GM18868 (cell line): ENCODE data around the gene AUNIP.

ENCODE experiments used
- ATAC-seq: cut with Tn5 transposase; IDR thresholded peaks from one replicate; pipeline ENCODE4 v1.9.1; 2021; ENCODE audit warnings: mild to moderate bottlenecking, moderate library complexity; ENCODE audit not compliant: unreplicated experiment

The AUNIP gene, protein sequence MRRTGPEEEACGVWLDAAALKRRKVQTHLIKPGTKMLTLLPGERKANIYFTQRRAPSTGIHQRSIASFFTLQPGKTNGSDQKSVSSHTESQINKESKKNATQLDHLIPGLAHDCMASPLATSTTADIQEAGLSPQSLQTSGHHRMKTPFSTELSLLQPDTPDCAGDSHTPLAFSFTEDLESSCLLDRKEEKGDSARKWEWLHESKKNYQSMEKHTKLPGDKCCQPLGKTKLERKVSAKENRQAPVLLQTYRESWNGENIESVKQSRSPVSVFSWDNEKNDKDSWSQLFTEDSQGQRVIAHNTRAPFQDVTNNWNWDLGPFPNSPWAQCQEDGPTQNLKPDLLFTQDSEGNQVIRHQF

DNA sequence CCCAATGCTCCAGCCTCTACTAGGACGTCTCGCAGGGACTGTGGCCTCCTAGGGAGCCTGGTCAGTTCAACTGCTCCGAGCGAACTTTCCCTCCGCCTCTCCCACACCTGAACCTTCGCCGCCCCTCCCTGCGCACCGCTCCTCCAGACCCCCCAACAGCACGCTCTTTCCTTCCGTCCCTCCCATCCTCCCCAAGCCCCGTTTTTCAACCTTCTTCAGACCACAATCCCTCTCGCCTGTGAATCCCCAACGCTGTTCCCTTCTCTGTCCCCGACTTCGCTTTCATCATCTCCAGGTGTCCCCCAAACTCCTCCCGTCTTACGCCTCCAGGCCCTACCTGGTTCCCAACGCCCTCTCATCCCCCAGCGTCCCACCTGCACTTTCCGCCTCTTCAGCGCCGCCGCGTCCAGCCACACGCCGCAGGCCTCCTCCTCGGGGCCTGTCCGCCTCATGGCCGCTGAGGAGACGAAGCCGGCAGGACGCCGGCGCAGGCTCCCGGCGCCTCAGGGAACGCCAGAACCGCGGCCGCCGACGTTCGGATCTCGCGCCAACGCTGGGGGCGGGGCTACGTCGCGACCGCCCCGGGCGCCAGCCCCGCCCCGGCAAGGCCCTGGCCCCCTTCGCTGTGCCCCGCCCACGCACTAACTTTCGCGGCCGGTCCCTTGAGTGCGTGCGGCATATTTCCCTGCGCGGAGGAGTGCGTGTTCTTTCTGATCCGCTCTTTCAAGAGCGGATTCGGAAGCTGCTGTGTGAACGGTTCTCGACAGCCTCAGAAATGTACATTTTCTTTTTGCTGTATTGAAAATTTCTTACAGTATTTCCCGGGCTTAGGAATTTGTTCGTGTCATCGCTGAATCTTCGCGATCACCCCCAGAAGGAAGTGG is at the start of gene AUNIP:
AUNIP (minus strand) TSS at position 552 of the 884 bp plus-strand sequence; CDS start at position 452, 100 bp downstream.
- peak; percentile 81 for ATAC-seq

DNA sequence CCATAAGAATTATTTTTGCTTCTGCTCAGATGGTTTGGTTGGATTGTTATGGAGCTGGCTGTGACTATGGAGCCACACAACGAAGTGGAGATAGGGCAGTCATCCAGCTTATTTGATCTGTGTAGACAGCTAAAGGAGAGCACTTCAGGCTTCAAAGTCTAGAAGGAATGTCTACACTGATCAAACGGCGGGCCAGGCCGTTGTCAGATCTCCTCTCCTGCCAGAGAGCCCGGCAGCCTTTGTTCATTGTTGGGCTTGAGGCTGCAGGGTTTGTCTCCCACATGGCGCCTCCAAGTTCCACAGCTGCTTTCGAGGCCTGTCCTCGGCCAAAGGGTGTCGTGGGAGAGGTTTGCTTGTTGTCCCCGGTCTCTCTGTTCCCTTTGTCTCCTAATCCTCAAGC is 49.8 kb upstream of the AUNIP start:
- ATAC-seq: no peak

DNA sequence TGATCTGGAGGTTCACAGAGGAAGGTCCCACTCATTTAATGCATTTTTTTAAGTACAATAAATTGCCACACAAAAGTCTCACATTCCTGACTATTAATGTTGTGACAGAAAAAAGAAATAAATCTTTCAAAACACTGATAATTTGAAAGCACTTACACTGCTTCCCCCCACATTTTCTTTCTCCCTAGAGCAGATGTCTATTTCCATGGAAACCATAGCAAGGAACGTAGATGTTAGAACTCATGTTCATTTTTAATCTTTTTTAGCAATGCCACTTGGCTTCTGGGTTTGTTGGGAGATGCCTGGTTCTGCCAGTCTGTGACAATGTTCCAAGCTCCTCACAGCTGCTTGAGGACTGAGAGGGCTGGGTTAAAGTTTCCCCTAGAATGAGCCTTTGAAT is 48.9 kb upstream of the AUNIP start:
- no peak for ATAC-seq

DNA sequence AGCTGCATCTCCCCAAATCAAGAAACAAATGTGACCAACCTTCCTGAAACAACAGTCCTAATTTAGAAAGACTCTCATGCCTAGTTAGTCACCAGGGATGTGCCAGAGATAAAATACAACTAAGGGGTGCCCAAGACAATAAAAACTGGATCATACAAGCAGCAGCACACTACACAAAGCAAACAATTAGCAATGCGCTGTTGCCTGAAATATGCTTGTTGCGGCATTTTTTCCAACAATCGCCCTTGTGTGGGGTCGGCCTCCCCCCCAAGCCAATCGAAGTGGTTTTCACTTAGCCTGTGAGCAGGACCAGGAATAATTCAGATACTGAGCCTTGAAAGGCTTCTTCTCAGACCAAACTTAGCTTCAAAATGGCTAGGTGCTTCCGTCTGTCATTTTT is 48.3 kb upstream of the AUNIP start:
- no peak for ATAC-seq

DNA sequence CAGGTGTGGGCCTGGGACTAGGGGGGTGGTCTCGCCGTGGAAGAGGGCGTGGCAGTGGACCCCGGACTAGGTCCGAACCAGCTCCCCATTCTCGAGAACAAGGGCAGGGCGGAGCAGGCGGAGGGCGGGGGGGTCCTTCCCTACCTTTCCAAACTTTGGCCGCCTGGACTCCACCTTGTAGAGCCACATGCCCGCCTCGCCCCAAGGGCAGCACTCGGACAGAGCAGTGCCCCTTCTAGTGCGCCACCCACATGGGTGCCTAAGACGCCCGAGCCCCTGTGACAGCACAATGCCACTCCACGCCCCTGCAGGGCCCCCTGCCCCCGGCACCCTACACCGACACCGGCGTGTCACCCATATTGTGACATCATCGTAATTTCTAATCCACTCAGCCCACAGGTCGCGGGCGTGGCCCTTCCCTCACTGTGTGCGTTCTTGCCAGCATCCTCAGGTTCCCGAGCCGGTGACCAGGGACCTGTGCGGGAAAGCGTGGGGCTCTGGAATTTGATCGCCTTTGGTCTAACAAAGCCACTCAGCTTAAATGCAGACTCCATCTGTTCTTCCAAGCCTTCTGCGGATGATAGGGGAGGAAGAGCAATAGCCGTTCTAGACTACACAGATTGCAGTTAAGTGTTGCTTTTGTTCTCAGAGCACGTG is 47.5 kb upstream of the AUNIP start:
- no peak for ATAC-seq

DNA sequence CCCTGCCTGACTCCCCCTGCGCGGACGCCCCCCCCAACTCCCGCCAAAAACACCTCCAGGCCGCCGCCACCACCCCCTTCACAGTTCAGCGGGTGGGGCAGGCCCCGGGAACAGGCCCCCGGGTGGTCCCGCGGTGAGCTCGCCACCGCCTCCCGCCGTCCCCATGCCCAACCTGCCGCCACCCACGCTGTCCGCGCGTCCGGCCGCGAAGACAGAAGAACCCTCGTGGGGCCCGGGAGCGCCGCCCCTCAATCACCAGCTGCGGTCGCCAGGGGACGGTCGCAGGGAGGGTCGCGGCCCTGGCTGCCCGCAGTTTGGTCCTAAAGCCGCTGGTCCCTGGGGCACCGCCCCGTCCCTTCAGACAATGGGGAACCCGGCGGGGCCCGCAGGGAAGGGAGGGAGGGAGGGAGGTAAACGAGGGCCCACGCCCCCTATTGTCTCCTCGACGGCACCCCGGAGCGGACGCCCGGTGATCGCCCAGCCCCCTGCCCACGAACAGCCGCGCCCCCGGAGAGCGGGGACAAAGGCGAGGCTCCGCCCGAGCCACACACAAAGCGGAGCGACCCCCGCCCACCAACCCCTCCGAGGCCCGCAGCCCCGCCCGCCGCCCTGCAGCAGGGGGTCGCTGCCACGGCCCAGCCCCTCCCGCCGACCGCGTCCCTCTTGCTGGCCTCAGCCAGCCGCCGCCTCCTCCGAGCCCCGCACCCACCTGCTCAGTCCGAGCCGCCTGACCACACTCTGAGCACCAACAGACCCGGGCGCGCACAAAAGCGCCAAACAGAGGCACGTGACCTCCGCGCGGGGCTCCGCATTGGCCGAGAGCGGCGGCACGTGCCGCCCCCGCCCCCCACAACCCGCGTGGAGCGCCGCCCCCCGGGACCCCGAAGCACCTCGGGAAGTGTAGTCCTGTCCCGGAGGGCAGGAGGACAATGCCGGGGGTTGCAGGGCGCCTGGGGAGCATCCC is 46.7 kb upstream of the AUNIP start, which contains the start of gene STMN1:
STMN1 (minus strand) TSS at position 740 of the 964 bp plus-strand sequence. CDS start 1,743 bp downstream, outside the sequence.
- peak; percentile 71 for ATAC-seq

DNA sequence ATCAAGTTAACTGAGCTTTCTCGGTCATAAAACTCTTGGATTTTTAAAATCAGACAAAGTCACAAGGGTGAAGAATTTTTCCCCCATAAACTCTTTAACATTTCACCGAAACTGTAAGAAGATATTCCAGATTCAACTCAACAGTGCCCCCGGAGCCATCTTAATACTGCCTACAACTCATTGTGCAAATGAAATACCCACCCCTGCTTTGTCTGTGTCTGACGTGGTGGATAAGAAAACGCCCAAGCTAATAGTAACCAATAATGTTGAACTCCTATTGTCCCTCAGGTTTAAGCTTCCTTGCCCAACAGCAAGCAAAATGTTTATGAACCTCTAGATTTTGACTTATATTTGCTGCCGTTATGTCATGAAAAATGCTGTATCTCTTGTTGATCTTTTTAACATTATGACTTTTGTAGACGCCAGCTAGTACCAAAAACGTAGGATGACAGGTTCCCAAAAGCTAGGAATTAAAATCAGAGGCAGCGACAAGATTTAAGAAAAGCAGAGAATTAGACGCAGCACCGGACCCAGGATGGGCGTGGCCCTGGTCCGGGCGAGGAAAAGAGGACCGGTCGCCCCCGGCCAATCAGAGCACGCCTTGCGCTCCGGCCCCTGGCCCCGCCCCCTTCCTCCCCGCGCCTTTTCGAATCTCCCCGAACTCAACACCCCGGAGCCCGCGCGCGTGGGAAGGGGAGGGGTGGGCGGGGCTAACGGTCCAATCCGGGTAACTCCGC is 45.9 kb upstream of the AUNIP start:
- peak; percentile 80 for ATAC-seq

DNA sequence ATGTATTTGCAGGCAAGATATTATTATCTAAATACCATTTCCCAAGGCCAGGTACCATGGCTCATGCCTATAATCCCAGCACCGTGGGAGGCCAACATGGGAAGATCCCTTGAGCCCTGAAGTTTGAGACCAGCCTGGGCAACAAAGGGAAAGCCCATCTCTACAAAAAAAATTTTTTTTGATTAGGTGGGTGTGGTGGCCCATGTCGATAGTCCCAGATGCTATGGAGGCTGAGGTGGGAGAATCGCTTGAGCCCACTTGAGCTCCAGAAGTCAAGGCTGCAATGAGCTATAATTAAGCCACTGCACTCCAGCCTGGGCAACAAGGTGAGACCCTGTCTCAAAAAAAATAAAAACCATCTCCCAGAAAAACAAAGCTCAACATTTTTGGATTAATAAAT is 44.7 kb upstream of the AUNIP start:
- ATAC-seq: no peak

DNA sequence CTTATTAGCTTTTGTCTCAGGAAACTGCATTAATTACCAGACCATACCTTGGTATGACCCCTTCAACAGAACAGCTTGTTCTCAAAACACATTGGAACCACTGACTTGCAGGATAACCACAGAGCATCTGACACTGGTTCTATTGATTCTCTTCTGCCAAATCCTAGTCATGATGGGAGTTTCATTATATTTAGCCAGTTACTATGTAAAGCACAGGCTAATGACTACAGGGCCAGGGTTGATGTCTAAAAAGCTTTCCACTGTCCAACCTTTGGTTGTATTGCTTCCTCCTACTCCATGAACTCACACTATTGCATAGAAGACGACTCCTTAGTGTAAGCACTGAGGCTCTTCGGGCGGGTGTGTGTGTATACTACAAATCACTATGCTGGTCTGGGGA is 43.2 kb upstream of the AUNIP start:
- ATAC-seq: no peak

DNA sequence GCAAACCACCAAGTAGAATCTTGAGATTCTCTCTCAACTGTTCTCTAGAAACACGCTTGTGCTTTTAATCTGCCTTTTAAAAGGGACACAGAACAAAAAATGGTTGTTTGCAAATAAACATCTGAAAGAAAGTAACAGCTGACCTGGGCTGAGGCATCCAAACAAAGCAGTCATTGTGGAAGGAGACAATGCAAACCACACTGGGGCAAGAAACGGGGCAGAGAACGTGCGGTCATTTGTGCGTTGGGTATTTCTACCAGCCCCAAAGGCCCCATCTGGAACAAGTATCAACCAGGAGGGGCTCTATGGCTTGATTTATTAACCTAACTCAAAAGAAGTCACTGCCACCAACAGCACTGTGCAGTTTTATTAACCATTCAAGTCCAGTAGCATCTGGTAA is 41.0 kb upstream of the AUNIP start:
- ATAC-seq: no peak

DNA sequence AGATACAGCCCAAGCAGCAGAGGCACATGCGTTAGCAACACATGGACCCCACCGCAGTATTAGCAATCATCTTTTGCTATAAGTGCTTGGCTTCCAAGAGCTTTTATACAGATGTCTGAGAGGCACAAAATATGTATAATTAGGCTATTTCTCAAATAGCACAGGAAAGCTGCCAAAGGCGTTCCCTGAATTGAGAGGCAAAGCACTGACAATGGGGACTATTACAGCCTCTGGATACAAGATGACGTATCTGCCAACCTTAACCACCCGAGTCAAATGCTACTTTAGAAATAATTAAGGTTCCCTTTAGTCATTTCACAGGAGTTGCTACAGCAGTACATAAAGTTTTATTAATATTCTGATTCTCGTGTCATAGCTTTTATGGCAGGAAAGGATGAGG is 40.5 kb upstream of the AUNIP start:
- no peak for ATAC-seq

DNA sequence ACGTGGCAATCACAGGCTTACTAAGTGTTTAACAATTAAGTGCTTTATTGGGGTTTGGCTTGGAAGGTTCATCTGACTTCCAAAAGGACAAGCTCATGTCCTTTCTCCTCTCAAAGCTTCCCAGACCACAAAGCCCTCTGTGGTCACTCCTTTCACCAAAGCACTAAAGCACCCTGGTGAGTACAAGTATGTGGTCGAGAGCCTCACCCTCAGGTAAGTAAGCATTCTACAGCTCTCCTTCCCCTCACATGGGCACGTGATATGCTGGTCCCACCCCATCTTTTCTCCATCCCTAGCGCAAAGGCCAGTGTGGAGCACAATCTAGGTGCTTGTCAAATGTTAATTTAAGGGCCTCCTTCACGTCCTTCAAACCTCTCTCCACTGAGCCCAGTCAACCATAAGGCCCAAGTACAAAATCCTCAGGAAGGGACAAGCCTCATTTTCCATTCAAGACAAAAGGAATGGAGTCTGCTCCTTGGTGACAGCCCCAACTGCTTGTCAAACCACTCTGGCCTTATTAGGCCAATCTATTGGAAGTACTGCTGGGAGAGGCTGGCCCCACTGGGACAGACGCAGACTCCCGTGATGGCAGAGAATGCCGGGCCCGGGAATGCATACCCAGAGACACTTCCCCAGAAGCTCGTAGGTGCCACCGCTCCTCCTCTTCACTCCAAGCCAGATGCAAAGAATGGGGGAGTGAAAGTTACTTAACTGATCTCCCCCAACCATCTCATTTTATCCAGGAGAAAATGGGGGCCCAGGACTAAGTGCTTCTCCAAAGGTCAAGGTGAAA is 39.2 kb upstream of the AUNIP start:
- no peak for ATAC-seq

DNA sequence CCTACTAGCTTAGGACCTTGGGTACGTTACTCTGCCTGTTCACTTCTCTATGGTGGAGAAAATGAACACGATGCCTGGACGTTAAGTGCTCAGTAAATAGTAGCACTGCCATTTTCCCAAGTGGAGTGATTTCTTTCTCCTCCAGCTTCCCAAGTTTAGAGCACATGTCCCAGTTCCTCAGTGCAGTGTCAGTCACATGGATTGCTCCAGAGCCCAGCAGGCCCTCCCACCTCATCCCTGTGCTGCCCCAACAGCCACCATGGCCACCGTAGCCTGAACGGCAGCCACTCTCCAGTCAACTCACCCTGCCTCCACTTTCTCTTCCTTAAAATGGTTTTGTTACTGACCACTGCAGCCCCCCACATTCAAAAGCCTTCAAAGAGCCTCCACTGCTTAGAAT is 38.5 kb upstream of the AUNIP start:
- ATAC-seq: no peak

DNA sequence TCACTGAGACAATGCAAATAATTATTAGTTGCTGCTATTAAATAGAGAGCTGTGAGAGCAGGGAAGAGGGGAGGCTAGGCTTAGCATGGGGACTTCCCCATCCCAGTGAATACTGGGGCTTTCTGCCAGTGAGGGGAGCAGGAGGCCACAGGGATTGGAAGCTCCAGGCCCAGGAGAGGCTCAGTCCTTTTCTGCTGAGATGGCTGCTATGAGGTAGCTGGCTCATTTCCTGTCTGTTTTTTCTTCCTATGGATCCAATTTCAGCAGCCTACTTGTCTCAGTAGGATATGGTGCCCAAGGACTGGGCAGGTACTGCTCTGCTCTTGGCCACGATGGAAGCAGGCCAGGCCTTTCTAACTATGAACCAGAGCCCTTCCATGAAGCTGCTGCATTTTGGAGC is 37.0 kb upstream of the AUNIP start:
- no peak for ATAC-seq

DNA sequence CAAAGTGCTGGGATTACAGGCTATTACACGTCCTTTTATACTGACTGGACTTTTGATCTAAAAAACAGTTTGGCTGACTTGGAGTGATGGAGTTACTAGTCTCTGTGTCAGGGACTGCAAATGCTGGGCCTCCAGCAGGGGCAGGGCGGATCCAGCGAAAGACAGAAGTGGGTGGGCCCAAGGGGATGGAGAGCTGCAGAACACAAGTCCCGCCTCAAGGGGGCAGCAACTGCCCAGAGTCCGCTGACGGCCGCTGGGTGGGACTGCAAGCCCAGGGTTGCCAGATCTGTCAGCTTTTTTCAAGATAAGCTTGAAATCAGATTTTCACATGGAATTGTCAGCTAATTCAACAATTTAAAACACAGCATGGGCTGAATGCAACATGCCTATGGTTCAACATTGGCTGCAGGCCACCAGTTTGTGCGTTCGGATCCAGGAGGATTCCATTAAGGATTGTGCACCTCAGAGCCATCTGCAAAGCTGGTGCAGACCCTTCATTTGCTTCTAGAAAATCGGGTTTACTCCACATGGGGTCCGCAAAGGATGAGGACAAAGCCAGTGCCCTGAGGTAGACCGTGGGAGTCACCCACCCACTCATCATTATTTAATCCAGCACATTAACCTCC is 36.2 kb upstream of the AUNIP start:
- peak; percentile 80 for ATAC-seq

DNA sequence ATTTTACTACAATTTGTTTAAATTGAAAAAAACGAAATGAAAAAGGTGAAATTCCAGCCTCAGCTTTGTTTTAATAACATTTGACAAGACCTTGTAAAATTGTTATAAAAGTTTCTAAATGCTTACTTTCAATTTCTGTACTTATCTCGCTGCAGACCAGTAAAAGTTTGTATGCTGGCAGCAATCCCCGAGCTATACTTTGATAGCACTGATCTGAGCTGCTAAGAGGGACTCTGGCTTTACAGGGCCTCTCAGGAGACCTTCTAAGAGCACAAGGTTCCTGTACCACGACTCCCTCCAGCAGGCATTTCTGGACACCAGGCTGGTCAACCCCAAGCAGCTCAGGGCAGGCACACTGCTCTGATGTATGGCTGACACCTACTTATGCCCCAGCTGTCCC is 33.9 kb upstream of the AUNIP start:
- ATAC-seq: no peak

DNA sequence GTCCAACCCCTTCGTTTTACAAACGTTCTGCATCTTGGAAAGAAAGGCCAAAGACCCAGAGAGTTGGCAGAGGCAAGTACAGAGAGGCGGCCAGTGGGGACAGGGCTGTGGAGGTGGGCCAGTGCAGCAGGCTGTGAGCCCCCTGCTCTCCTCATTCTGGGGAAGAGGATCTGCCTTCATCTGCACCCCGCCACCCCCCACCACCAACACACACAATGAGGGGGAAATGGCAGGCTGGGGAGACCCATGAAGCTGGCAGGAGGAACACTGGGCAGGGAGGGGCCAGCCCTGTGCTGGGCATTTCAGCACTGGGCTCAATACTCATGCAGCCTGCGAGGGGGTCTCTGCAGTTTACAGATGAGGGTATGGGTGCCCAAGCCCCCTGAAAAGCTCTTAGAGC is 32.3 kb upstream of the AUNIP start:
- no peak for ATAC-seq

DNA sequence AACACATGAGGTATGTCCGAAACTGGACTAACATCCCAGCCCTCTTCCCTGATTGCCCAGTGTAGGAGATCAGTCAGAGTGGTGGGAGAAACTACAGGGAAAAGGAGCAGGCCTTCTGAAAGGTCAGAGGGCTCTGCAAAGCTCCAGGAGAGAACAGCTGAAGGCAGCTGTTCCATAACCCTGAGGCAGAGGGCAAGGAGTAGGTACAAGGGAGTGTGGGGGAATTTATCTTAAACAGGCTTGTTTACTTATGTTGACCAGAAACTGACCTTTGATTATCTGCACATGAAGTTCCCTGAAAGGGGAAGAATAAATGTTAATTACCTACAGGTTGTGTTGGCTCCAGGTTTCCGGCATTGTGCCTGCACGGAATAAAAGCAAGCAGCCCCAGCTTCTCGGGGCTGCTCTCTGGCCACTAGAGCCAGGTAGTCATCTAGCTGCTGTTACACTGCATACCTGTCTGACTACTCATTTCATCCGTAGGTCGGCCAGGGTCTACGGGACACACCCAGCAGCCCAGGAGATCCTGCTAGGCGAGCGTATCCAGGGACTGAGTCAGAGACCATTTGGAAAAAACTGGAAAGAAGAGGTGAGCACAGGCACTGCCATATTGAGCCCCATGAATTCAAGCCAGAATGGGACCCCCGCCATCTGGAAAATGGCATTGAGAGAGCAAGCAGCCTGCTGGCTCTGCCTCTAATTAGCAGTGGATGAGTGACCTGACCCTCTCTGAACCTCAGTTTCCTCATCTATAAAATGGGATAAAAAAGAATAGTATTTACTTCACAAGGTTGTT is 31.2 kb upstream of the AUNIP start:
- ATAC-seq: no peak
